K562 (cell line): ENCODE measurements around the gene MARK3. TPM values are rescaled to one million over a fixed set of nuclear protein-coding genes. Genes with fewer than 3 reads are reported as not detected.

Experiments
- DDX20 ChIP-seq: fragments of 450-650 bp; IDR thresholded peaks from 2 replicates; pipeline ENCODE4 v1.6.1; 2016; ENCODE audit warnings: missing genetic modification characterization, low read depth, mild to moderate bottlenecking, missing compliant biosample characterization, moderate library complexity
- GATAD2A ChIP-seq: fragments of 450-650 bp; IDR thresholded peaks from 2 replicates; pipeline ENCODE4 v1.6.1; 2017
- HMGN3 ChIP-seq: IDR thresholded peaks from 2 replicates; pipeline ENCODE4 v1.6.1; 2011; ENCODE audit warnings: borderline replicate concordance, low read depth, mild to moderate bottlenecking, mixed read lengths, low read length; ENCODE audit not compliant: insufficient read length; ENCODE audit errors: extremely low read depth
- KLF6 ChIP-seq: fragments of 250-450 bp; sonication (Bioruptor Pico); IDR thresholded peaks from 2 replicates; pipeline ENCODE4 v1.4.0; 2020; ENCODE audit warnings: mild to moderate bottlenecking, moderate library complexity, borderline replicate concordance
- NCOA4 ChIP-seq: fragments of 450-650 bp; IDR thresholded peaks from 2 replicates; pipeline ENCODE4 v1.6.1; 2018; ENCODE audit warnings: mild to moderate bottlenecking; ENCODE audit not compliant: partially characterized antibody
- NRF1 ChIP-seq, 2 experiments: fragments of 450-650 bp; IDR thresholded peaks in 1 of 2; conservative IDR thresholded peaks in 1 of 2; 2 replicates each; pipeline ENCODE4 v1.6.1; 2014; ENCODE audit warnings: mild to moderate bottlenecking in 2 of 2
- SMAD4 ChIP-seq: fragments of 250-450 bp; sonication (Bioruptor Pico); conservative IDR thresholded peaks from 2 replicates; pipeline ENCODE4 v1.8.0; 2021; ENCODE audit warnings: inconsistent platforms, mild to moderate bottlenecking, moderate library complexity
- TBL1XR1 ChIP-seq, 2 experiments: IDR thresholded peaks; 2 replicates each; pipeline ENCODE4 v1.6.1; 2012; ENCODE audit warnings: improper control_type of control experiment in 2 of 2, low read length in 2 of 2, mild to moderate bottlenecking in 1 of 2
- TCF3 ChIP-seq: sonication (generic); formaldehyde crosslinking; IDR thresholded peaks from 2 replicates; pipeline ENCODE4 v1.4.0; 2020; ENCODE audit warnings: mild to moderate bottlenecking, missing genetic modification reagents
- ZBTB8A ChIP-seq: fragments of 450-650 bp; IDR thresholded peaks from 2 replicates; pipeline ENCODE4 v1.6.1; 2018; ENCODE audit warnings: mild to moderate bottlenecking, moderate library complexity; ENCODE audit not compliant: partially characterized antibody
- ZNF232 ChIP-seq: sonication (generic); formaldehyde crosslinking; IDR thresholded peaks from 2 replicates; pipeline ENCODE4 v1.8.0; 2022; ENCODE audit warnings: mild to moderate bottlenecking, missing genetic modification reagents
- ZNF57 ChIP-seq: fragments of 450-650 bp; formaldehyde crosslinking; IDR thresholded peaks from 2 replicates; pipeline ENCODE4 v1.4.0; 2020; ENCODE audit warnings: mild to moderate bottlenecking, moderate library complexity
- polyA plus RNA-seq, 8 experiments: library from polyadenylated mRNA; depleted of rRNA in 4 of 8; stranded (reverse) in 5 of 8; unstranded in 3 of 8; fragments of >200 nt; fragmentation: Nextera tagmentation in 2 of 8; fragmentation: Illumina TruSeq in 1 of 8; extraction: Ambion mirVana in 2 of 8; extraction: Trizol in 1 of 8; gene quantifications; 2 replicates each; pipeline versions ENCODE4 v1.2.1 to v1.2.3, GENCODE V29; 2011 to 2014; ENCODE audit warnings: inconsistent platforms in 1 of 8, missing spikeins in 1 of 8
- total RNA-seq, 7 experiments: library from RNA; depleted of rRNA in 6 of 7; stranded (reverse); fragments of >200 nt in 6 of 7; fragmentation: Illumina TruSeq in 2 of 7; extraction: Trizol in 2 of 7; gene quantifications; 2 replicates each; pipeline versions ENCODE4 v1.2.1 to v1.2.3, GENCODE V29; 2011 to 2021; ENCODE audit warnings: low replicate concordance in 1 of 7
- TF ChIP-seq, protein P1 (sequence below), 2 experiments: fragments of 450-650 bp; IDR thresholded peaks; 2 replicates each; pipeline ENCODE4 v1.6.1; 2016; ENCODE audit warnings: mild to moderate bottlenecking in 2 of 2, borderline replicate concordance in 1 of 2, low read depth in 1 of 2, moderate library complexity in 1 of 2
- TF ChIP-seq, protein P2 (sequence below): IDR thresholded peaks from 3 replicates; pipeline ENCODE4 v1.6.1; 2011; ENCODE audit warnings: borderline replicate concordance, mild to moderate bottlenecking; ENCODE audit not compliant: insufficient read length, insufficient read depth
- TF ChIP-seq, protein P3 (sequence below): fragments of 450-650 bp; IDR thresholded peaks from 2 replicates; pipeline ENCODE4 v1.6.1; 2016; ENCODE audit warnings: antibody characterized with exemption

MARK3 gene
- total and polyA plus RNA-seq, 9 of the 15 experiments (the other 6 are each of a cell fraction or from before 2014, with no cell fraction given): 10.1 to 68.7 (median 56.3) TPM

DNA sequence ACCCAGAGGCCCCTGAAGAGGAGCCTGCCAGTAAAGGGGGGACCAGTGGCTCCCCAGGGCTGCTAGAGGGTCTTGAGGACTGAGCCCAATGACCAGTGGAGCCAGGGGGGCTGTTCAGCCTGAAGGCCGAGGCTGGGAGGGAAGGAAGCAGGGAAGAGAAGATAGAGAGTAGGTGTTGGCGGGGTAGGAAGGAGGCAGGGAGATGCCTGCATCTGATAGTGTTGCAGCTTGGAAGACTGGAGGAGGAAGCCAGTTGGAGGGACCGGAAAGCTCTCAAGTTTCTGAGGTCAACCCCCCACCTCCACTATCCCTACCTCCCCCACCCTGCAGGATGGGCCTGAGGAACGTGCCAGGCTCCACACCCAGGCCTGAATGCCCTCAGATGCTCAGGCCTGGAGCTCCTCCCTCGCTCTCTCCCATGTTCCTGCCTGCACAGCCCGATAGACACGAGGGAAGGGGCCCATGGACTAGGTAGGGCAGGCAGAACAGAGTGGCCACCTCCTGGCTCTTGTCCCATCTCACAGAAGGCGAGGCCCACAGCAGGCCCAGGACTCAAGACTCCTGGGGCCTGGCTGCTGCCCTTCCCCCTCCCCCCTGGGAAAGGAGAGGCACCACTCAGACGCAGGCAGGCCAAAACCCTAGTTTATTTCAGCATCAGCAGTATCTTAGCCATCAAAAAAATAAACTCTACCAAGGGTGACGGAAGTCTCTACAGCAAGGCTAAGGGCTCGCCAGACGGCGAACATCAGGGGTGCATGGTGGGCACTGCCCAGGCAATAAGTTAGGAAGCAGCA is 134.0 kb downstream of the MARK3 start (continued):
- TF ChIP-seq, protein P1, sequence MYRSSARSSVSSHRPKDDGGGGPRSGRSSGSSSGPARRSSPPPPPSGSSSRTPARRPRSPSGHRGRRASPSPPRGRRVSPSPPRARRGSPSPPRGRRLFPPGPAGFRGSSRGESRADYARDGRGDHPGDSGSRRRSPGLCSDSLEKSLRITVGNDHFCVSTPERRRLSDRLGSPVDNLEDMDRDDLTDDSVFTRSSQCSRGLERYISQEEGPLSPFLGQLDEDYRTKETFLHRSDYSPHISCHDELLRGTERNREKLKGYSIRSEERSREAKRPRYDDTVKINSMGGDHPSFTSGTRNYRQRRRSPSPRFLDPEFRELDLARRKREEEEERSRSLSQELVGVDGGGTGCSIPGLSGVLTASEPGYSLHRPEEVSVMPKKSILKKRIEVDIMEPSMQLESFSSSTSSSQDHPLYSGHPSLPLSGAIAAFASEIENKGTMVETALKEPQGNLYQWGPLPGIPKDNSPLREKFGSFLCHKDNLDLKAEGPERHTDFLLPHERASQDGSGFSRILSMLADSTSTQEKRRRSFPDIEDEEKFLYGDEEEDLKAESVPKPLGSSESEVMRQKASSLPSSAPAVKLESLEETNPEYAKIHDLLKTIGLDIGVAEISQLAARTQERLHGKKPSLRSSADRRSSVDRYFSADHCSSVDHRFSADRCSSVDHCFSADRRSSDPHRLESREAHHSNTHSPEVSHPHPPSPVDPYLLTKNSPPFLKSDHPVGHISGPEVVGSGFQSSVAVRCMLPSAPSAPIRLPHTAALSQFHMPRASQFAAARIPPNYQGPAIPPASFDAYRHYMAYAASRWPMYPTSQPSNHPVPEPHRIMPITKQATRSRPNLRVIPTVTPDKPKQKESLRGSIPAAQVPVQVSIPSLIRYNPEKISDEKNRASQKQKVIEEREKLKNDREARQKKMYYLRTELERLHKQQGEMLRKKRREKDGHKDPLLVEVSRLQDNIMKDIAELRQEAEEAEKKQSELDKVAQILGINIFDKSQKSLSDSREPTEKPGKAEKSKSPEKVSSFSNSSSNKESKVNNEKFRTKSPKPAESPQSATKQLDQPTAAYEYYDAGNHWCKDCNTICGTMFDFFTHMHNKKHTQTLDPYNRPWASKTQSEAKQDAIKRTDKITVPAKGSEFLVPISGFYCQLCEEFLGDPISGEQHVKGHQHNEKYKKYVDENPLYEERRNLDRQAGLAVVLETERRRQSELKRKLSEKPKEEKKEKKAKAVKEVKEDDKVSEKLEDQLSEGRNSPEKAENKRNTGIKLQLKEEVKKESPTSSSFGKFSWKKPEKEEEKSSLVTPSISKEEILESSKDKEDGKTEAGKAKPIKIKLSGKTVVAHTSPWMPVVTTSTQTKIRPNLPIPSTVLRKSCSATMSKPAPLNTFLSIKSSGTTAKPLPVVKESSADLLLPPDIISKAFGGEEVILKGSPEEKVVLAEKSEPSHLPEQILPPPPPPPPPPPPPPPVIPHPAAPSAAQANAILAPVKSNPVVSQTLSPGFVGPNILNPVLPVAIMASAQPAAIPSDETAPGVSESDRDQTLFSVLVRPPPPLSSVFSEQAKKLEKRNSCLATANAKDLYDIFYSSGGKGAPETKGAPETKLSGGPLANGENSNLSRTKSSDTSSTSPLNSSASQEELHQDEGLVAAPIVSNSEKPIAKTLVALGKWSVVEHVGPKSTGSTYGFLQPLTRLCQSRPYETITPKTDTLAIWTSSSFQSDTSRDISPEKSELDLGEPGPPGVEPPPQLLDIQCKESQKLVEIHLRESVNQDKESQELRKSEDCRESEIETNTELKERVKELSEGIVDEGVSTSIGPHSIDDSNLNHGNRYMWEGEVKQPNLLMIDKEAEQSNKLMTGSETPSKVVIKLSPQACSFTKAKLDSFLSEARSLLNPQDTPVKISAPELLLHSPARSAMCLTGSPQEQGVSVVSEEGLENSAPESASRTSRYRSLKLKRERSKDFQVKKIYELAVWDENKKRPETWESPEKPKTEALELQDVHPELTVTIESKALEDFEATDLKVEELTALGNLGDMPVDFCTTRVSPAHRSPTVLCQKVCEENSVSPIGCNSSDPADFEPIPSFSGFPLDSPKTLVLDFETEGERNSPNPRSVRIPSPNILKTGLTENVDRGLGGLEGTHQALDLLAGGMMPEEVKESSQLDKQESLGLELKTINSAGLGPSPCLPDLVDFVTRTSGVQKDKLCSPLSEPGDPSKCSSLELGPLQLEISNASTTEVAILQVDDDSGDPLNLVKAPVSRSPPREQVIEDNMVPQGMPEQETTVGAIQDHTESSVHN (IDR thresholded peaks at IDR 0.05; ENCODE audit: borderline replicate concordance in 1 of 2, low read depth in 1 of 2): no peak
- TF ChIP-seq HMGN3 (no peak), TBL1XR1 (IDR thresholded peaks at IDR 0.05; ENCODE audit: low read length in 2 of 2) (no peak), TCF3 (CRISPR knock-in tag) (no peak), KLF6 (CRISPR knock-in tag) (no peak), ZNF57 (no peak), DDX20 (tag) (no peak), NCOA4 (no peak), SMAD4 (no peak), ZNF232 (CRISPR knock-in tag) (no peak), GATAD2A (no peak), ZBTB8A (no peak), NRF1 (conservative IDR thresholded peaks at IDR 0.05 in 1 of 2, IDR thresholded peaks at IDR 0.05 in 1 of 2) (no peak)
- TF ChIP-seq, protein P2, sequence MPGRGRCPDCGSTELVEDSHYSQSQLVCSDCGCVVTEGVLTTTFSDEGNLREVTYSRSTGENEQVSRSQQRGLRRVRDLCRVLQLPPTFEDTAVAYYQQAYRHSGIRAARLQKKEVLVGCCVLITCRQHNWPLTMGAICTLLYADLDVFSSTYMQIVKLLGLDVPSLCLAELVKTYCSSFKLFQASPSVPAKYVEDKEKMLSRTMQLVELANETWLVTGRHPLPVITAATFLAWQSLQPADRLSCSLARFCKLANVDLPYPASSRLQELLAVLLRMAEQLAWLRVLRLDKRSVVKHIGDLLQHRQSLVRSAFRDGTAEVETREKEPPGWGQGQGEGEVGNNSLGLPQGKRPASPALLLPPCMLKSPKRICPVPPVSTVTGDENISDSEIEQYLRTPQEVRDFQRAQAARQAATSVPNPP: no peak
- TF ChIP-seq, protein P3, sequence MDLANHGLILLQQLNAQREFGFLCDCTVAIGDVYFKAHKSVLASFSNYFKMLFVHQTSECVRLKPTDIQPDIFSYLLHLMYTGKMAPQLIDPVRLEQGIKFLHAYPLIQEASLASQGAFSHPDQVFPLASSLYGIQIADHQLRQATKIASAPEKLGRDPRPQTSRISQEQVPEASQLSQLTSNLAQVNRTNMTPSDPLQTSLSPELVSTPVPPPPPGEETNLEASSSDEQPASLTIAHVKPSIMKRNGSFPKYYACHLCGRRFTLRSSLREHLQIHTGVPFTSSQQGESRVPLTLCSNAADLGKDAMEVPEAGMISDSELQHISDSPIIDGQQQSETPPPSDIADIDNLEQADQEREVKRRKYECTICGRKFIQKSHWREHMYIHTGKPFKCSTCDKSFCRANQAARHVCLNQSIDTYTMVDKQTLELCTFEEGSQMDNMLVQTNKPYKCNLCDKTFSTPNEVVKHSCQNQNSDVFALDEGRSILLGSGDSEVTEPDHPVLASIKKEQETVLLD: no peak
